Kidney glomerular epithelial cell (primary cell): Measurements from ENCODE around the gene TWNK.
A peak's percentile ranks its signal among the peaks of the same experiment; 100 is the strongest.
"Not testable (repeated sequence)": the region's sequence is repeated elsewhere in the genome, so short reads cannot be mapped to it uniquely, and the experiment has no call there.

Experiments
- DNase-seq: peaks from one replicate; lab custom pipeline; 2025; lab: John Stamatoyannopoulos, UW

The TWNK gene

GRCh38 chr10:100972904-100973535 lies 14.3 kb upstream of the TWNK start:
- DNase-seq = no peak

- not testable (repeated sequence) for DNase-seq
These were observed 11.9 kb upstream of the TWNK start for GRCh38 chr10:100975397-100975796.

- no peak for DNase-seq
These were observed 10.4 kb upstream of the TWNK start for GRCh38 chr10:100976906-100977305.

GRCh38 chr10:100977436-100977835 lies 9.9 kb upstream of the TWNK start:
- no peak for DNase-seq

GRCh38 chr10:100978121-100978900 lies 9.0 kb upstream of the TWNK start:
- DNase-seq = no peak

GRCh38 chr10:100978901-100979195 lies 8.5 kb upstream of the TWNK start:
- no peak for DNase-seq

GRCh38 chr10:100979791-100980272 lies 7.5 kb upstream of the TWNK start:
- DNase-seq = no peak

- DNase-seq = no peak
These were observed 7.0 kb upstream of the TWNK start for GRCh38 chr10:100980311-100980710.

GRCh38 chr10:100980711-100981110 lies 6.6 kb upstream of the TWNK start:
- no peak for DNase-seq

- DNase-seq = no peak
These were observed 6.1 kb upstream of the TWNK start for GRCh38 chr10:100981178-100981772.

GRCh38 chr10:100982916-100983830 lies 4.2 kb upstream of the TWNK start:
- no peak for DNase-seq

- no peak for DNase-seq
These were observed 3.3 kb upstream of the TWNK start for GRCh38 chr10:100983868-100984671.

- DNase-seq = no peak
These were observed 2.6 kb upstream of the TWNK start for GRCh38 chr10:100984672-100985177.

- DNase-seq = no peak
These were observed 2.0 kb upstream of the TWNK start for GRCh38 chr10:100985336-100985735.

GRCh38 chr10:100986623-100986951 lies 756 bp upstream of the TWNK start:
- DNase-seq = no peak

- DNase-seq = no peak
These were observed 324 bp downstream of the TWNK start for GRCh38 chr10:100987685-100988049.

- DNase-seq = no peak
These were observed 823 bp downstream of the TWNK start for GRCh38 chr10:100988166-100988565.

- no peak for DNase-seq
These were observed 1.7 kb downstream of the TWNK start for GRCh38 chr10:100989088-100989487.

- DNase-seq = peak; percentile 27
These were observed 6.8 kb downstream of the TWNK start for GRCh38 chr10:100993986-100994708.

GRCh38 chr10:100995181-100995580 lies 7.8 kb downstream of the TWNK start:
- DNase-seq = no peak
